Neural cell (in vitro differentiated cells): ENCODE measurements around the gene GLCE. TPM values are rescaled to one million over a fixed set of nuclear protein-coding genes. Genes with fewer than 3 reads are reported as not detected.
A peak's percentile ranks its signal among the peaks of the same experiment; 100 is the strongest.

ENCODE experiments used
- H2AFZ ChIP-seq: fragments of 200-600, 300-800 bp; sonication (generic), shearing (Covaris generic); 2 replicates; pipeline ENCODE4 v1.6.0; 2014; ENCODE audit warnings: low read depth, mild to moderate bottlenecking, antibody characterized with exemption, low read length, moderate library complexity
- H3F3A ChIP-seq: fragments of 200-600 bp; shearing (Covaris generic); 2 replicates; pipeline ENCODE4 v1.6.1; 2016; ENCODE audit warnings: mild to moderate bottlenecking, moderate library complexity, mixed read lengths, antibody characterized with exemption, low read length; ENCODE audit not compliant: insufficient read depth, poor library complexity, severe bottlenecking
- H3K27ac ChIP-seq: fragments of 200-600, 300-800 bp; sonication (generic), shearing (Covaris generic); 2 replicates; pipeline ENCODE4 v1.5.1; 2014; ENCODE audit warnings: mild to moderate bottlenecking, low read length, moderate library complexity
- H3K27me3 ChIP-seq: fragments of 300-800, 200-600 bp; sonication (generic), shearing (Covaris generic); 2 replicates; pipeline ENCODE4 v1.6.0; 2014; ENCODE audit warnings: mild to moderate bottlenecking, low read depth, low read length, moderate library complexity; ENCODE audit not compliant: insufficient read depth
- H3K36me3 ChIP-seq: fragments of 300-800, 200-600 bp; sonication (generic), shearing (Covaris generic); 2 replicates; pipeline ENCODE4 v1.5.1; 2014; ENCODE audit warnings: mild to moderate bottlenecking, antibody characterized with exemption, low read length, moderate library complexity; ENCODE audit not compliant: insufficient read depth
- H3K4me2 ChIP-seq: fragments of 300-800, 200-600 bp; sonication (generic), shearing (Covaris generic); 2 replicates; pipeline ENCODE4 v1.6.0; 2014; ENCODE audit warnings: mild to moderate bottlenecking, low read length
- H3K4me3 ChIP-seq: fragments of 300-800, 200-600 bp; sonication (generic), shearing (Covaris generic); 2 replicates; pipeline ENCODE4 v1.5.1; 2014; ENCODE audit warnings: mild to moderate bottlenecking, low read length, moderate library complexity
- H3K79me2 ChIP-seq: fragments of 200-600 bp; shearing (Covaris generic); replicated peaks from 2 replicates; pipeline ENCODE4 v1.6.0; 2014; ENCODE audit warnings: mild to moderate bottlenecking, low read length, moderate library complexity; ENCODE audit not compliant: insufficient read depth
- H3K9ac ChIP-seq: fragments of 300-800, 200-600 bp; sonication (generic), shearing (Covaris generic); 2 replicates; pipeline ENCODE4 v1.6.1; 2016; ENCODE audit warnings: mild to moderate bottlenecking, low read length, mixed read lengths
- H3K9me2 ChIP-seq: fragments of 200-600 bp; shearing (Covaris generic); 2 replicates; pipeline ENCODE4 v1.6.1; 2016; ENCODE audit warnings: mild to moderate bottlenecking, low read length, mixed read lengths; ENCODE audit not compliant: insufficient read depth
- H3K9me3 ChIP-seq: fragments of 200-600, 300-800 bp; sonication (generic), shearing (Covaris generic); 2 replicates; pipeline ENCODE4 v1.6.1; 2016; ENCODE audit warnings: mild to moderate bottlenecking, mixed run types, low read length, moderate library complexity, mixed read lengths
- H4K20me1 ChIP-seq: fragments of 200-600 bp; shearing (Covaris generic); 2 replicates; pipeline ENCODE4 v1.6.1; 2016; ENCODE audit warnings: mild to moderate bottlenecking, mixed run types; ENCODE audit not compliant: insufficient read depth
- EP300 ChIP-seq: fragments of 450-650 bp; conservative IDR thresholded peaks from 2 replicates; pipeline ENCODE4 v1.6.1; 2014; ENCODE audit warnings: antibody characterized with exemption, mild to moderate bottlenecking, moderate library complexity; ENCODE audit not compliant: poor library complexity, severe bottlenecking
- EZH2 ChIP-seq: fragments of 200-600, 300-800 bp; shearing (Covaris generic), sonication (generic); IDR thresholded peaks from 2 replicates; pipeline ENCODE4 v1.6.1; 2014; ENCODE audit warnings: antibody characterized with exemption, low read length, borderline replicate concordance, mild to moderate bottlenecking; ENCODE audit not compliant: insufficient read depth, poor library complexity, severe bottlenecking
- MXI1 ChIP-seq: fragments of 450-650 bp; conservative IDR thresholded peaks from 2 replicates; pipeline ENCODE4 v1.6.1; 2014; ENCODE audit warnings: antibody characterized with exemption, mild to moderate bottlenecking; ENCODE audit not compliant: poor library complexity, severe bottlenecking
- POLR2AphosphoS5 ChIP-seq: IDR thresholded peaks from 2 replicates; pipeline ENCODE4 v1.6.1; 2012
- RAD21 ChIP-seq: fragments of 450-650 bp; conservative IDR thresholded peaks from 2 replicates; pipeline ENCODE4 v1.6.1; 2014; ENCODE audit warnings: antibody characterized with exemption, mild to moderate bottlenecking, moderate library complexity
- SMC3 ChIP-seq: fragments of 450-650 bp; conservative IDR thresholded peaks from 2 replicates; pipeline ENCODE4 v1.6.1; 2014; ENCODE audit warnings: antibody characterized with exemption, mild to moderate bottlenecking, moderate library complexity; ENCODE audit not compliant: poor library complexity
- TAF1 ChIP-seq: IDR thresholded peaks from 2 replicates; pipeline ENCODE4 v1.6.1; 2012; ENCODE audit warnings: low read depth
- polyA plus RNA-seq: library from polyadenylated mRNA; depleted of rRNA; stranded (reverse); fragments of >200 nt; gene quantifications from 2 replicates; pipeline ENCODE4 v1.2.3, GENCODE V29; 2014
- TF ChIP-seq, protein P1 (sequence below): fragments of 450-650 bp; IDR thresholded peaks from 2 replicates; pipeline ENCODE4 v1.5.1; 2014; ENCODE audit warnings: antibody characterized with exemption, mild to moderate bottlenecking, moderate library complexity; ENCODE audit not compliant: poor library complexity, severe bottlenecking
- TF ChIP-seq, protein P2 (sequence below): IDR thresholded peaks from 2 replicates; pipeline ENCODE4 v1.6.1; 2012; ENCODE audit warnings: borderline replicate concordance

GLCE gene
- polyA plus RNA-seq, 1 donor from 2014 or later: 31.5 TPM

DNA sequence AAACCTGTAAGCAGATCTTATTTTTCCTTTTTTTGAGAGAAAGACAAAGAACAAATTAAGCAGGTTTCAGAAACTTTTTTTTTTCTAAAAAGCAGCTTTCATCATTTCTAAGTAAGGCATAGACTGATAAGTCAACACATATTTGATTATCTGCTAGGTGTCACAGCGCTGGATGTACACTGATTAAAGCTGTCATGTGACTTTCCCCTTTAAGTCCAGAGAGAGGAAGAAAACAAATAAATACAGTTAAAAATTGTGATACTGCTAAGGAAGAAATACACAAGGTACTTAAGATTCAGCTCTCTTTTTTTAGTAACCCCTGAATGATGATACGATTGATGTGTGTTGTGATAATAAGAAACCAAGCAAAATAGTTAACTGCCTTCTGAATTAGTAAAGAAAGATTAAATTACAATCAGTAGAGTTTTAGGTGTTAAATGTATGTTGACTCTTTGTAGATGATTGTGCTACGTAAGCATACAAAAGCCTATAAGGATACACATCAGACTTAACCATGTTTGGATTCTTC lies 2.8 kb downstream of the GLCE start:
- no peaks in the 10 kb centered on the region for H3K36me3 ChIP-seq
- peaks cover 27% of the 10 kb centered on the region for H3K79me2 ChIP-seq
- no peak for TF ChIP-seq EP300
- no peak for TF ChIP-seq SMC3
- TF ChIP-seq, protein P1, sequence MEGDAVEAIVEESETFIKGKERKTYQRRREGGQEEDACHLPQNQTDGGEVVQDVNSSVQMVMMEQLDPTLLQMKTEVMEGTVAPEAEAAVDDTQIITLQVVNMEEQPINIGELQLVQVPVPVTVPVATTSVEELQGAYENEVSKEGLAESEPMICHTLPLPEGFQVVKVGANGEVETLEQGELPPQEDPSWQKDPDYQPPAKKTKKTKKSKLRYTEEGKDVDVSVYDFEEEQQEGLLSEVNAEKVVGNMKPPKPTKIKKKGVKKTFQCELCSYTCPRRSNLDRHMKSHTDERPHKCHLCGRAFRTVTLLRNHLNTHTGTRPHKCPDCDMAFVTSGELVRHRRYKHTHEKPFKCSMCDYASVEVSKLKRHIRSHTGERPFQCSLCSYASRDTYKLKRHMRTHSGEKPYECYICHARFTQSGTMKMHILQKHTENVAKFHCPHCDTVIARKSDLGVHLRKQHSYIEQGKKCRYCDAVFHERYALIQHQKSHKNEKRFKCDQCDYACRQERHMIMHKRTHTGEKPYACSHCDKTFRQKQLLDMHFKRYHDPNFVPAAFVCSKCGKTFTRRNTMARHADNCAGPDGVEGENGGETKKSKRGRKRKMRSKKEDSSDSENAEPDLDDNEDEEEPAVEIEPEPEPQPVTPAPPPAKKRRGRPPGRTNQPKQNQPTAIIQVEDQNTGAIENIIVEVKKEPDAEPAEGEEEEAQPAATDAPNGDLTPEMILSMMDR: no peak
- TF ChIP-seq EZH2: no peak
- TF ChIP-seq MXI1: no peak
- TF ChIP-seq, protein P2, sequence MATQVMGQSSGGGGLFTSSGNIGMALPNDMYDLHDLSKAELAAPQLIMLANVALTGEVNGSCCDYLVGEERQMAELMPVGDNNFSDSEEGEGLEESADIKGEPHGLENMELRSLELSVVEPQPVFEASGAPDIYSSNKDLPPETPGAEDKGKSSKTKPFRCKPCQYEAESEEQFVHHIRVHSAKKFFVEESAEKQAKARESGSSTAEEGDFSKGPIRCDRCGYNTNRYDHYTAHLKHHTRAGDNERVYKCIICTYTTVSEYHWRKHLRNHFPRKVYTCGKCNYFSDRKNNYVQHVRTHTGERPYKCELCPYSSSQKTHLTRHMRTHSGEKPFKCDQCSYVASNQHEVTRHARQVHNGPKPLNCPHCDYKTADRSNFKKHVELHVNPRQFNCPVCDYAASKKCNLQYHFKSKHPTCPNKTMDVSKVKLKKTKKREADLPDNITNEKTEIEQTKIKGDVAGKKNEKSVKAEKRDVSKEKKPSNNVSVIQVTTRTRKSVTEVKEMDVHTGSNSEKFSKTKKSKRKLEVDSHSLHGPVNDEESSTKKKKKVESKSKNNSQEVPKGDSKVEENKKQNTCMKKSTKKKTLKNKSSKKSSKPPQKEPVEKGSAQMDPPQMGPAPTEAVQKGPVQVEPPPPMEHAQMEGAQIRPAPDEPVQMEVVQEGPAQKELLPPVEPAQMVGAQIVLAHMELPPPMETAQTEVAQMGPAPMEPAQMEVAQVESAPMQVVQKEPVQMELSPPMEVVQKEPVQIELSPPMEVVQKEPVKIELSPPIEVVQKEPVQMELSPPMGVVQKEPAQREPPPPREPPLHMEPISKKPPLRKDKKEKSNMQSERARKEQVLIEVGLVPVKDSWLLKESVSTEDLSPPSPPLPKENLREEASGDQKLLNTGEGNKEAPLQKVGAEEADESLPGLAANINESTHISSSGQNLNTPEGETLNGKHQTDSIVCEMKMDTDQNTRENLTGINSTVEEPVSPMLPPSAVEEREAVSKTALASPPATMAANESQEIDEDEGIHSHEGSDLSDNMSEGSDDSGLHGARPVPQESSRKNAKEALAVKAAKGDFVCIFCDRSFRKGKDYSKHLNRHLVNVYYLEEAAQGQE: no peak
- TF ChIP-seq TAF1: no peak
- TF ChIP-seq POLR2AphosphoS5: no peak
- no peak for TF ChIP-seq RAD21
- peak overlapping the region; percentile 95 for H3K4me2 ChIP-seq
- H3K27me3 ChIP-seq: no peaks in the 10 kb centered on the region
- no peaks in the 10 kb centered on the region for H3K9me2 ChIP-seq
- H4K20me1 ChIP-seq: peaks cover 3% of the 10 kb centered on the region
- H3K9me3 ChIP-seq: no peaks in the 10 kb centered on the region
- peak overlapping the region; percentile 88 for H3K4me3 ChIP-seq
- H2AFZ ChIP-seq: no peak overlapping the region
- no peaks in the 10 kb centered on the region for H3F3A ChIP-seq
- no peak overlapping the region for H3K27ac ChIP-seq
- no peak overlapping the region for H3K9ac ChIP-seq

DNA sequence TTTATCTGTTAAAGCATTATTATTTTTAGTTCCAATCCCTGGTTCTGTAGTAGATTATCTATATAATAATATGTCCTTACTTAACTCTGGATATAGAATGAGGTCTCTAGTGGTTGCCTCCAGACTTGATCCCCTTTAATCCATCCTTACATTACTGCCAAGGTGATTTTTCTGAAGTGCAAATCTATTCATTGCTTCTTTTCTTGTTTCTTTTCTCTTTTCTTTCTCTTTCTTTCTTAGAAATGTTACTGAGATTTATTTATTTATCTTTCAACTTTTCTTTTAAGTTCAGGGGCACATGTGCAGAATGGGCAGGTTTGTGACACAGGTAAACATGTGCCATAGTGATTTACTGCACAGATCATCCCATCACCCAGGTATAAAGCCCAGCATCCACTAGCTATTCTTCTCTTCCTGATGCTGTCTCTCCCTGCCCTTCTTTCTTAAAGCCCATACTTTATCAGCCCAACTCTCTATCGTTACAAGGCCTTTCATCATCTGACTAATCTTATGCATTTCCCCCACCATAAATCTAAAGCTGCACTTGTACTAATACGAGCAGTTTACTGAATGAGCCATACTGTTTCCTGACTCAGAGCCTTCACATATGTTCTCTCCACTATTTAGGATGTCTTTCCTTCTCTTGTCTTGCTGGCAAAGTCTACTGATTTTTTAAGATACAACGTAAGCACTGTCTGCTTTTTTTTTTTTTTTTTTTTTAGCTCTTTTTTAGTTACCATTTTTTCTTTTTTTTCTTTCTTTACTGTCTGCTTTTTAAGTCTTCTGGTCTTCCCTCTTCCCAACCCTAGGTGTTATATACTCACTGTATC lies 4.6 kb downstream of the GLCE start:
- TF ChIP-seq EP300 (no peak), RAD21 (no peak), MXI1 (no peak), EZH2 (no peak), POLR2AphosphoS5 (no peak), TAF1 (no peak), SMC3 (no peak)
- TF ChIP-seq, protein P1: no peak
- TF ChIP-seq, protein P2: no peak
- Histone ChIP-seq H3K79me2 (peaks cover 27% of the 10 kb centered on the region), H3K9ac (no peak overlapping the region), H3K27me3 (no peaks in the 10 kb centered on the region), H3F3A (no peaks in the 10 kb centered on the region), H3K27ac (no peak overlapping the region), H3K4me2 (no peak overlapping the region), H4K20me1 (peaks cover 3% of the 10 kb centered on the region), H3K36me3 (no peaks in the 10 kb centered on the region), H3K4me3 (no peak overlapping the region), H3K9me3 (no peaks in the 10 kb centered on the region), H3K9me2 (no peaks in the 10 kb centered on the region), H2AFZ (no peak overlapping the region)
